Fibroblast of skin of scalp (primary cell): ENCODE data around the gene PRKCE.

ENCODE experiments used
- DNase-seq: peaks from one replicate; pipeline ENCODE4 v3.0.0-alpha.2; 2013

Gene PRKCE

GRCh38 chr2:46157966-46158310, 506.5 kb downstream of the PRKCE start:
- DNase-seq: peak; percentile 35

- DNase-seq: no peak
Observed at GRCh38 chr2:46158661-46159060, 507.2 kb downstream of the PRKCE start.

- no peak for DNase-seq
Observed at GRCh38 chr2:46160326-46160725, 508.9 kb downstream of the PRKCE start.

GRCh38 chr2:46161315-46161714, 509.8 kb downstream of the PRKCE start:
- DNase-seq: no peak

GRCh38 chr2:46161911-46162310, 510.4 kb downstream of the PRKCE start:
- DNase-seq: no peak

GRCh38 chr2:46162329-46163097, 511.0 kb downstream of the PRKCE start:
- no peak for DNase-seq

GRCh38 chr2:46163098-46163430, 511.6 kb downstream of the PRKCE start:
- DNase-seq: no peak

- DNase-seq: no peak
Observed at GRCh38 chr2:46163804-46164528, 512.5 kb downstream of the PRKCE start.

- peak; percentile 98 for DNase-seq
Observed at GRCh38 chr2:46164529-46165301, 513.2 kb downstream of the PRKCE start.

GRCh38 chr2:46165916-46166315, 514.4 kb downstream of the PRKCE start:
- DNase-seq: no peak

GRCh38 chr2:46167406-46167805, 515.9 kb downstream of the PRKCE start:
- peak; percentile 40 for DNase-seq

GRCh38 chr2:46167924-46168323, 516.4 kb downstream of the PRKCE start:
- peak; percentile 77 for DNase-seq

- DNase-seq: no peak
Observed at GRCh38 chr2:46169467-46169866, 518.0 kb downstream of the PRKCE start.

GRCh38 chr2:46170026-46170425, 518.6 kb downstream of the PRKCE start:
- no peak for DNase-seq

GRCh38 chr2:46170611-46171350, 519.3 kb downstream of the PRKCE start:
- DNase-seq: no peak

- peak; percentile 74 for DNase-seq
Observed at GRCh38 chr2:46171411-46171953, 520.0 kb downstream of the PRKCE start.

- DNase-seq: no peak
Observed at GRCh38 chr2:46171996-46172546, 520.6 kb downstream of the PRKCE start.

- no peak for DNase-seq
Observed at GRCh38 chr2:46173030-46173429, 521.6 kb downstream of the PRKCE start.

- DNase-seq: no peak
Observed at GRCh38 chr2:46173636-46174250, 522.3 kb downstream of the PRKCE start.

GRCh38 chr2:46174345-46175170, 523.1 kb downstream of the PRKCE start:
- DNase-seq: no peak

- peak; percentile 70 for DNase-seq
Observed at GRCh38 chr2:46175419-46175818, 523.9 kb downstream of the PRKCE start.
